ENCODE data around the gene HCFC1.
"Not testable (repeated sequence)": the region's sequence is repeated elsewhere in the genome, so short reads cannot be mapped to it uniquely, and the experiment has no call there.

Gene HCFC1

GRCh38 chrX:154006947-154007346 is 35.3 kb upstream of the HCFC1 start:
- DNase-seq = no peak

DNA sequence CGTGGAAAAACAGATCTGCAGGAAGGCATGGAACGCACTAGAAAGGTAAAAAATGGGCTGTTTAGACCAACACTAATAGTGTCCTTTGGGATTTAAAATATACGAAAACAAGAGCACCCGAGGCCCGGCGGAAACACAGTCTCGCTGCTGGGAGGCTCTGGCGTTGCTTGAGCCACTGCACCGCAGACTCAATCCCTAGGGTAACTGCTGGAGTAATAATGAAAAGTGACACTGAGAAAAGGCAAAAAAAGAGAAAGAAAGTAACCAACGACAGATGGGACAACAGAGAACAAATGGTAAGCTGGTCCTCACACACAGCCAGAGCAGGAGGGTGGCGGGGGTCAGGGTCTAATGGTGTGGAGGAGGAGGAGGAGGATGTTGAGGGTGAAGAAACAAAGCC is 32.7 kb upstream of the HCFC1 start:
- DNase-seq = no peak

DNA sequence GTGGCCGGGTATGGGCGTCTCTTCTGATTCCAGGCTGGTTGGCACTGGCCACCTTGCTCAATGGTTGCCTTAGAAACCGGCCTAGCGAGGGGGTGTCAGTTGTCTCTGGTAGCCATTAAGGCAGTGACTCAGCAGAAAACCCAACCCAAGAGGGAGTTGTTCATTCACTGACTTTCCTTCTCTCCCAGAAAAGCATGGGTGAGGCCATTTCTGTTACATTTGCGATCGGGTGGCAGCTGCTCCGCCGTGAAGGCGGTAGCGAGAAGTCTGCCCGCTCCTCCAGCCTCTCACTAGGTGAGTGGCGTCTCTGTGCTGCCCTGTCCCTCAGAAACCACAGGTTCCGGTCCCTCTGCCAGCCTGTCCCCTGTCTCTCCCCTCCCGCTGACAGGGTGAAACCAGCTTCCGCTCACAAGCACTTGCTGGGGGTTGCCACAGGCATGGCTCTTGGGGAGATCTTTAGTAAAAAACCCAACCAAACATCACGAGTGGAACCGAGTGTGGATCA is 30.6 kb upstream of the HCFC1 start:
- peak; percentile 79 for DNase-seq

- DNase-seq = no peak
These were observed 28.4 kb upstream of the HCFC1 start for GRCh38 chrX:154000051-154000450.

DNA sequence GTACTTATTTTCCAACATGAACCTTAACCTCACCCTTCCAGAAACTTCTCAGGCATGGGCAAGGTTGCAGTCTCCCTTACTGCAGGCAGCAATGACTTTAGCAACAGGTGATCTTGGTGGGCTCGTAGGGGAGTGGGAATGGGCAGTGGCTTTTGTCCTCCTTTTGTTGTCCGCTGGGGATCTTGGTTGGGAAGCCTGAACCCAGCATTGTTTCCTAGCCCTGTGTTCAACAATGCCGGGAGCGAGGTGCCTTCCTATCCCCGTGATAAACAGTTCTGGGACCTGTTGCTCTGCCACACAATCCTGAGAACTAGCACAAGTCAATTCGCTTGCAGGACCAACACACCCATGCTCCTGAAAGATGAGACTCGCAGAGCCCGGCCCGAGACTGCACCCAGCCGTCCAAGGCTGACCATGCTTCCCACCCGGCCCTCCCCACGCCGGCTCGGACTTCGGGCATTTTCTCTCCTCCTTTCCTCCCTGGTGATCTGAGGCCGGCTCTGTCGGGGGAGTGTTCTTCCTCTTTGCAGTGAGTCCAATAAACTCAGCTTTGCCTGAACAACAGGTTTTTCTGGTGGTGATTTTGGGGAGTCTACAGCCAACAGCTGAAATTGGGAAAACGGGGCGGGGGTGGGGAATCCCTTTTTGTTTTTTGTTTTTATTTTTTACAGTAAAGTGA is 27.9 kb upstream of the HCFC1 start:
- DNase-seq = no peak

DNA sequence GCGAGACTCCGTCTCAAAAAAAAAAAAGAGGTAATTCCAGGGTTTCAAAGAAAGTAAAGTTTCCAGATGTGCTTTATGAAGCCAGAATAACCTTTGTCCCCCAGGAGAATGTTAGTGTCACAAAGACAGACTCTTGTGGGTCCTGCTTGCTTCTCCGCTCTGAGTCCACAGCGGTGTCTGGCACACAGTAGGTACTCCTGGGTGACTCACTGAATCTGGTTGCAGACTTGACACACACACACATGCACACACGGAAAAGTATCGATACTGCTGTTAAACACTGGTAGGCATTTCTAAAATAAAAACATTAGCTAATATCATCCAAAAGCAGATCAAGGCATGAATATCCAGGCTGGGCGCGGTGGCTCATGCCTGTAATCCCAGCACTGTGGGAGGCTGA is 23.9 kb upstream of the HCFC1 start:
- DNase-seq = no peak

- DNase-seq = not testable (repeated sequence)
These were observed 22.8 kb upstream of the HCFC1 start for GRCh38 chrX:153994398-153994797.

- no peak for DNase-seq
These were observed 22.4 kb upstream of the HCFC1 start for GRCh38 chrX:153993978-153994377.

GRCh38 chrX:153993079-153993478 is 21.5 kb upstream of the HCFC1 start:
- no peak for DNase-seq

- DNase-seq = no peak
These were observed 20.6 kb upstream of the HCFC1 start for GRCh38 chrX:153992180-153992579.

- DNase-seq = no peak
These were observed 19.5 kb upstream of the HCFC1 start for GRCh38 chrX:153991013-153991580.

GRCh38 chrX:153989973-153990655 is 18.5 kb upstream of the HCFC1 start:
- DNase-seq = no peak

- no peak for DNase-seq
These were observed 16.9 kb upstream of the HCFC1 start for GRCh38 chrX:153988493-153988892.

DNA sequence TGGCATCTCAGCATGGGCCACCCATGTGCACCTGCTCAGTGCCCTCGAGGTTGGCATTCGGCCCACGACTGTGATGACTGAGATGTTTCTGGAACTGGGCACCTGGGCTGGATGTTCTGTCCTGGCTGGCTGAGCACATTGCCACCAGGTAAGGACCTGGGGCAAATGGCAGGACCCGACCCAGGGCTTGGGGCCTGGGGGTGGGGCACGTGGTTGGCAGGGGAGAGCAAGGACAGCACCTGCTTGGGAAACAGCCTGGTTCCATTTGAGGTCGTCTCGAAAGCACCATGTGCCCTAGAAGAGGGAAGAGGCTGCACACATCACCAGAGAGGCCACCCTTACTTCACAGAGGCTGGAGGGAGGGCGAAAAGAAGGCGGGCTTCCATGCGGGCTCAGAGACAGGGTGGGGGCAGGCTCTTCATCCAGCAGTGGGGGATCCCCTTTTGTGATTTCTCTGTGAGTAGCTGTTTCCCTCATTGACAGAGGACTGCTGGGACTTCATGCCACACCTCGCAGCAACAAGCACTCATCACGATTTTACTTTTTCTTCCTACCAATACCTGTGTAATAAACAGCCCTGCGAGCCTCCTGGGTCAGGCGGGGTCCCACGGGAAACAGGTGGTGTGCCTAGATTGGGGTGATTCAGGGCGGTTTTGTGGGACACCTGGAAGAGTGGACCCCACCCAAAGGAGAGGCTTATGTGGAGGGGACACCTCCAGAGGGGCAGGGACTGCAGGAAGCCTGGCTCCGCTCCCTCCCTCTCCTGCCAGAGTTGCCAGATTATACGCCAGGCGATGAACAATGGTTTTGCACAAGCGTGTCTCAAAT is 12.9 kb upstream of the HCFC1 start:
- peak; percentile 73 for DNase-seq

- DNase-seq = peak; percentile 63
These were observed 11.7 kb upstream of the HCFC1 start for GRCh38 chrX:153983321-153983801.

- peak; percentile 85 for DNase-seq
These were observed 10.3 kb upstream of the HCFC1 start for GRCh38 chrX:153981771-153982533.

GRCh38 chrX:153981231-153981630 is 9.6 kb upstream of the HCFC1 start:
- peak; percentile 58 for DNase-seq

DNA sequence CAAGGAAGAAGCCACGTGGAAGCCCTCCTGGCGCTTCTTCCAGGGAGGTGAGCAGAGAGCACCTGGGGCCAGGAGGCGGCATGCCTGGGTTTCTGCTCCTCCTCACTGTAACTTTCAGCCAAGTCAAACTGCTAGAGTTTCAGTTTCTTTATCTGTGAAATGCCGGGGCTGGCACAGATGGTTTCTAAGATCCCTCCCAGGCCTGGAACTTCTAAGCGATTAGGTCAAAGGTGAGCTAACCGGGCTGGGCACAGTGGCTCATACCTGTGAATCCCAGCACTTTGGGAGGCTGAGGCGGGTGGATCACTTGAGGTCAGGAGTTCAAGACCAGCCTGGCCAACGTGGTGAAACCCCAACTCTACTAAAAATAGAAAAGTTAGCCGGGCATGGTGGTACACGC is 8.8 kb upstream of the HCFC1 start:
- peak; percentile 67 for DNase-seq

DNA sequence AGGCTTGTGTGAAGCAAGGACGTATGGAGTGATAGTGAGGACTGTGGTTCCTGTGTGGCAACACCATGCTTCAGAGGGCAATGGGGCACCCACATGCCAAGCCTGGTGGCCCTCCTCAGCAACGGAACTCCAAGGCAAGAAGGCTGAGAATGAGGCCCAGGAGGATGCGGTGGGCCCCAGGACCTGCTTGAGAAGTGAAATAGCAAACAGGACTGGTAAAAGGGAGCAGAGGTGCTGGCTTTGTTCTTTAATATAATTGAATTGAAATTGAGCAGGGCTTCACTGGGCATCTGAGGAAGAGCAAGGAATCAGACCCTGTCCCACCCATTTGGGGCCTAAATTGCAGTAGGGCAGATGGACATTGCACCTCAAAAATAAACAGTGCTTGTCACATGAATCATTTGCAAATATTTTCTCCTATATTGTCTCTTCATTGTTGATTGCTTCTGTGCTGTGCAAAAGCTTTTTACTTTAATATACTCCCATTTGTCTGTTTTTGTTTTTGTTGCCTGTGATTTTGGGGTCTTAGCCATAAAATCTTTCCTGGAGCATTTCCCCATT is 3.2 kb upstream of the HCFC1 start:
- no peak for DNase-seq

DNA sequence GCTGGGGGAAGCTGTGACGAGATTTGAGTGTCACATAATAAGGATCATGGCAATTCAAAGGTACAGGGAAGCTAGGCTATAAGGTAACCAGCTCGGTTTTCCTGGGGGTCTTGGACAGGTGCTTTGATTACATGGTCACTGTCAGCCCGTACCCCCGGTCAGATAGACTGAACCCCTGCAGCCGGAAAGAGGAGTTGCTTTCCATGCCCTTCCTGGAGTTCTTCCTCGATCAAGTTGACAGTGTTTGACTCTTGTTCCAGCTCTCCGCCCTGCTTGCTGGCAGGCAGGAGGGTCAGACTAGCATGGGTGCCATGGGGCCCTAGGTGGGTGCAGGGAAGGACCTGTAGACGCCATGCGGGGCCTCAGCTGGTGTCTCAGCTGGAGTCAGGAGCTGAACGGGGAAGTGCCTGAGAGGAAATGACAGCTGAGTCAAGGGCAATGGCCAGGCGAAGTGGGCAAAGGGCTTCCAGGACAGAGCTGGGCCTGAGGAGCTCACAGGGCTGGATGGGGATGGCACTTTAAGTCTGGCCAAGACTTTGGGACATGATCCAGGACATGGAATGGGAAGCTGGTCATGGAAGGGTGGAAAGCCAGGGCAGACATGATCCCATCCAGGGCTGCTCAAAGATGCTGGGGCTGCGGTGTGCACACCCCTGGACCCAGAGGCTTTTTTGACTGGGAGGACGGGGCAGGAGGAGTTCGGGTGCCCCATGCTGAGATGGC is 2.5 kb upstream of the HCFC1 start:
- DNase-seq = no peak

All from activated effector memory CD4-positive, alpha-beta T cell treated with anti-CD3 and anti-CD28 coated beads, Interleukin-2, amount 50 U/mL, for 16 hours (primary cell).